HG03432 (cell line): ENCODE data around the gene SCAPER.
"Not testable (repeated sequence)": the region's sequence is repeated elsewhere in the genome, so short reads cannot be mapped to it uniquely, and the experiment has no call there.

Experiments
- ATAC-seq: cut with Tn5 transposase; IDR thresholded peaks from one replicate; pipeline ENCODE4 v1.9.1; 2021; ENCODE audit warnings: mild to moderate bottlenecking, moderate library complexity; ENCODE audit not compliant: unreplicated experiment

The SCAPER gene

DNA sequence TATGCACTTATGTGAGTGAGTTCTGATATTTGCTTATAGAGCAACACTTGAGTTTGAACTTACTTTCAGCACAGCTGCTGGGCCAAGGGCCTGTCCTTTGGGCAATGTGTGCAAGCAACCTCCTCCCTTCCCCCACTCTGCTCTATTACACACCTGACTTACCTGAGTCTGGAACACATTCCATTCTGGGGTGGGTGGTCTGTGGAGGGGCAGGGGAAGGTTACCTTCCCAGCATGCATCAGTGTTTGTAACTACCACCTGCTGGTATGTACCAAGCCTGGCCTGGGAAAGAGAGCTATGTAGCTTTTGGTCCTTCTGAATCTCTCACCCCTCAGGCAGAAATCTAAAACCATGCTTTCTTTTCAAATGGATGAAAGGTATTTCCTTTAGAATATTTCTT, 465.6 kb downstream of the SCAPER start:
- no peak for ATAC-seq

- ATAC-seq = no peak
These were observed 471.2 kb downstream of the SCAPER start for GRCh38 chr15:76433798-76434400.

- ATAC-seq = not testable (repeated sequence)
These were observed 472.1 kb downstream of the SCAPER start for GRCh38 chr15:76433036-76433435.

DNA sequence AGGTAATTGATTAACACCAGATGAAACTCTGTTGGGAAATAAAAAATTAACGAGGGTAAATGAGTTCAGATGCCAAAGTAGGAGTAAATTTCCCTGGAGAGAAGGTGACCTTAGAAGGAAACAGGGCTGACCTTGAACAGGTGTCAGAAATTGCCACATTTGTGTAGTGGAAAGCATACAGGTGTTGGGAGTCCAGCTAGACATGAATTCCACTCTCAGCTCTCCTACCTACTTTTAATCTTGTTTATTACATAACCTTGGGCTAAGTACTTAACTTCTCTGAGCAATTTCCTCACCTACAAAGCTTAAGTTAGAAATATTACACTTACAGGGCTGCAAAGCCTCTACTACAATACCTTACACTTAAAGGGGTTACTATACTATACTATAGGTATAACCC, 472.5 kb downstream of the SCAPER start:
- no peak for ATAC-seq

GRCh38 chr15:76431971-76432370, 473.2 kb downstream of the SCAPER start:
- no peak for ATAC-seq

- not testable (repeated sequence) for ATAC-seq
These were observed 474.4 kb downstream of the SCAPER start for GRCh38 chr15:76430711-76431110.

DNA sequence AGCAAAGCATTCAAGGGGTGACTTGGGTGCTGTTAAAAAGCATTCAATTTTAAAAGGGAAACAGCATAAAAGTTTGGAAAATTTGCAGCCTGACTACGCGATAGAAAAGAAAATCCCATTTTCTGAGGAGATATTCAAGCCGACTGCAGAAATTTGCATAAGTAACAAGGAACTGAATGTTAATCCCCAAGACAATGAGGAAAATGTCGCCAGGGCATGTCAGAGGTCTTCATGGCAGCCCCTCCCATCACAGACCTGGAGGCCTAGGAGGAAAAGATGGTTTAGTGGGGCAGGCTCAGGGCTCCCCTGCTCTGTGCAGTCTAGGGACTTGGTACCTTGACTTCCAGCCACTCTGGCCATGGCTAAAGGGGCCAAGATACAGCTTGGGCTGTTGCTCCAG, 475.5 kb downstream of the SCAPER start:
- no peak for ATAC-seq

DNA sequence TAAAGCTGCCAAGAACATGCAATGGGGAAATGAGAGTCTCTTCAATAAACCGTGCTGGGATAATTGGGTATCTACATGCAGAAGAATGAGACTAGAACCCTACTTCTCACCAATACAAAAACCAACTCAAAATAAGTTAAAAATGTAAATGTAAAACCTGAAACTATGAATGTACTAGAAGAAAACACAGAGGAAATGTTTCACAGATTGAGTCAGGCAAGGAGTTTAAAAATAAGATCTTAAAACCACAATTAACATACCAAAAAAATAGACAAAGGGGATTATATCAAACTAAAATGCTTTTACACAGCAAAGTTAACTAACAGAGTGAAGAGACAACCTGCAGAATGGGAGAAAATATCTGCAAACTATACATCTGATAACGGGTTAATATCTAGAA, 478.2 kb downstream of the SCAPER start:
- no peak for ATAC-seq

DNA sequence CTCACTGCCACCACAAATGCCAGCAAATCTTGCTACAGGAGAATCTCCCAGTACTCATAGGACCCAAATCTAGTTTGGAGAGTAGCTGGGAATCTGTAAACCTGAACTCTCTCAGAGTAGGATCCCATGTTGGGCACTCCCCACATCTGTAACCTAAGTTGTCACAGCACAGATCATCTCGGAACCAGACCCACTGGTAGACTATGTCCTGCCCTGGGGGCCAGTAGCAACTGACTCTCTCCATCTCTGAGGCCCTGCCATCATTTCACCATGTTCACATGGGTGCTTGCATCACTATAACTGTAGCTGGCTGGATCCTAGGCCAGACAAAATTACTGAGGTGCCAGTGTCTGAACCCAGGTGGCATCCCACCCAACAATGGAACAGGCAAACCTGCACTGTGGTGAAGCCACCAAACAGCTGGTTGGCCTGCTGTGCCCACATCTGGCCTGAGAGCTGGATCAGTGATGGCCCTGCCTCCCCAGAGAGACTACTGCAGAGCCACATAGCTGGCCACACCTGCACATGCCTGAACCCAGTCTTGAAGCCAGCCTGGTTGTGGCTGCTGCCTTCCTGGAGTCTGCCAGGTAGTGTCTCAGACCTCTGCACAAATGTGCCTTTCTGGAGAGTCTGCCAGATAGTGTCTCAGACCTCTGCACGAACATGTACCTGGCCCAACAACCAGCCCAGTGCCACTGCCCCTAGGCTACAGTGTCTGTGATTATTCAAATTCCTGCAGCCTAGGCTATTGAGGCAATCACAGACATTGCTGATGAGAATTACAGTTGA, 486.6 kb downstream of the SCAPER start:
- ATAC-seq = no peak

GRCh38 chr15:76401285-76401684, 503.9 kb downstream of the SCAPER start:
- no peak for ATAC-seq

- no peak for ATAC-seq
These were observed 506.6 kb downstream of the SCAPER start for GRCh38 chr15:76398317-76399104.

GRCh38 chr15:76393614-76394013, 511.5 kb downstream of the SCAPER start:
- no peak for ATAC-seq

- no peak for ATAC-seq
These were observed 513.3 kb downstream of the SCAPER start for GRCh38 chr15:76391847-76392246.

DNA sequence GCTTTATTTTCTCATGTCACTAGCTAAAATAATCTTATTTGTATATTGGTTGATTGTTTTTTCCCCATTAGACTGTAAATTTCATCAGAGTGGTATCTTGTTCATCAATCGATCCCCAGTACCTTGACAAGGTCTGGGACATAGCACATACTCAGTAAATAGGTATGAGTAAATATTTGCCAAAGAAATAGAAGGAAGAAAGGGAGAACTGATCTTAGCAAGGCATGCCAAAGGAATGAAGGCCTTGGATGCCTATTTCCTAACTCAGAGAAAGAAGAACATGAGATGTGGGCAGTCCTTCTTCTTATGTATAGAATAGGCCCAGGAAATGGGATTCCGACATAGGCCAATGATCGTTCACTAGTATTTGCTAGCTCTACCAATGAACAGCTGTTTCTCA, 513.8 kb downstream of the SCAPER start:
- no peak for ATAC-seq

- no peak for ATAC-seq
These were observed 514.6 kb downstream of the SCAPER start for GRCh38 chr15:76390571-76390970.

DNA sequence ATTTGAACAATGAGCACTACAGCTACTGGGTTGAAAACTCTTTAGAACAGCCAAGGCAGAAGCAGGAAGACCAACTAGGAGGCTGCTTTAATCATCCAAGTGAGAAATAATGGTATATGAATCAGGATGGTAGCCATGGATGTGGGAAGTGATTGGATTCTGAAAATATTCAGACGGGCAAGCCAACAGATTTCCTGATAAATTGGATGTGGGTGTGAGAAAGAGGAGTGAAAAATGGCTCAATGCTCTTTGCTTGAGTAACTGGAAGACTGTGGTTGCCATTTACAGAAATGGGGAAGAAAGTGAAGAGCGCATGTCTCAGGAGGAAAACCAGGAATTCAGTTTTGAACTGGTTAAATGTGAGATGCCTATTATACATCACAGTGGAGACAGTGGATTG, 518.2 kb downstream of the SCAPER start:
- no peak for ATAC-seq

DNA sequence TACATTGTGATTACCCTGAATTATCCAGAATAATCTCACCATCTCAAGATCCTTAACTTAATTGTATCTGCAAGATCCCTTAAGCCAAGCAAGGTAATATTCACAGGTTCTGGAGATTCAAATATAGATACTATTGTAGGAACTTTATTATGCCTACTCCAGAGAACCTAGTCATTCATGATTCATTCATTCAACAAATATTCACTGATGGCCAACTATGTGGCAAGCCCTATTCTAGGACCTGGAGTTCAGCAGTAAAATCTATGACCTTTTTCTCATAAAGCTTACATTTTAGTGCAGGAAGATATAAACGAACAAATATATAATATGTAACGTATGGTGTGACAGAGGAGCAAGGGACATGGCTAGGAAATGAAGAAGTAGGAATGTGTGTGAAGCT, 519.0 kb downstream of the SCAPER start:
- ATAC-seq = no peak

DNA sequence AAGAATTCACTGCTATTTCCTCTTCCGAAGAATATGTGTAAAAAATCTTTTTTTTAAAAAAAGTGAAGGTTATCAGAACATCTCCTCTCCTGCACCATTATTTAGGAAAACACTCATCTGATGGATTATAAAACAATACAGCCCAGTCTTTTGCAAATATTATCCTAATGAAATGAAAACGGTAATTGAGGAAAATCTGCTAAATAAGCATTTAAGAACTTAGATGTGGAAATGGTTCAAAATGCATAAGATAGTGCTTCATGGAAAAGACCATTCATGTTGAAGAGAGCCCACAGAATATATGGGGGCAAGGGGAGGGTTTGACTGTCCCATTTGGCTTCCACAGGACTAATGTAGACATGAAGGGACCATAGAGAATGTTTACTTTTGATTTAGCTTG, 520.7 kb downstream of the SCAPER start:
- ATAC-seq = no peak

DNA sequence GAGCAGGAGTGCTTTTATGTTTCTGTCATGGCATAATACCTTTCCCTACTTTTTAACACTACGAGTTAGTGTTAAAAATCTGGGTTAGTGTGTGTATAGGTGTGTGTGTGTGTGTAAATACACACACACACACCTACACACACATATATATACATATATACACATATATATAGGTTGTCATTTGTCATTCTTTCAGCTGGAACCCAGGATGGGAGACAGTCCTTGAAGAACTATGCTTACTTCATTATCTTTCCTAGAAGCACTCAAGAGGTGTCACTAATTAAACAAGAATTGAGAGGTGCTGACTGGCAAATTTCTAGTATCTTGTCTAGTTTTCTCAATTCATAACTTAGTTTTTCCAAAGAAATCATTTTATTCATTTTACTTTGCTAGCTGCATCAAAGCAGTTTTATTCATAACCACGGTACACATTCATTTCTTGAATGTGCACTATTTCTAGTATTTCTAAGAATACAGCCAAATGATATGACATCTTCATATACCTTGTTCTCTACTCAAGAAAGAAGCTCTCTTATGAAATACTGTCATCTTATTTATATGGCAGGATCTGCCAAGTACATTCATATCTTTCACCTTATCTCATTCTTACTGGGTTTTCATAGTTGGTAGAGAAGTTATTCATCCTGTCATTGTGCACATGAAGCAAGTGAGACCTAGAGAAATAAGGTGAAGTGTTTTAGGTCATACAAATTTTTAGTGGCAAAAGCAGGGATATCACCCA, 522.0 kb downstream of the SCAPER start:
- no peak for ATAC-seq

GRCh38 chr15:76381366-76381765, 523.8 kb downstream of the SCAPER start:
- ATAC-seq = no peak

- ATAC-seq = no peak
These were observed 524.9 kb downstream of the SCAPER start for GRCh38 chr15:76380249-76380648.
